SH-SY5Y (cell line): ENCODE data around the gene SH3GL1.

ENCODE experiments used
- GATA2 ChIP-seq: IDR thresholded peaks from 2 replicates; pipeline ENCODE4 v1.6.1; 2011; ENCODE audit warnings: mild to moderate bottlenecking, low read depth, low read length
- GATA3 ChIP-seq: IDR thresholded peaks from 2 replicates; pipeline ENCODE4 v1.6.1; 2011; ENCODE audit warnings: low read depth, mild to moderate bottlenecking, low read length, moderate library complexity

- no peak for TF ChIP-seq GATA3
- no peak for TF ChIP-seq GATA2
These were observed 14.9 kb downstream of the SH3GL1 start for GRCh38 chr19:4385291-4386040.
